ENCODE results near the gene TDRD10. TPM values are rescaled to one million over a fixed set of nuclear protein-coding genes. Genes with fewer than 3 reads are reported as not detected.

Gene TDRD10
- total and polyA plus RNA-seq, 2 experiments from 2014 or later: not detected

GRCh38 chr1:154514066-154514553 lies 12.1 kb downstream of the TDRD10 start:
- peaks cover 33% of the 10 kb centered on the region for H3K27me3 ChIP-seq (replicated peaks; ENCODE audit: insufficient read depth)
- no peak for TF ChIP-seq EZH2 (IDR thresholded peaks at IDR 0.05; ENCODE audit: insufficient read depth, poor library complexity, severe bottlenecking)
- no peak for TF ChIP-seq EZH2phosphoT487 (IDR thresholded peaks at IDR 0.05; ENCODE audit: insufficient read depth, low read depth)
- in situ Hi-C loops (cut with MboI): no loop called here
- no peaks in the 10 kb centered on the region for H3K9me3 ChIP-seq (ENCODE audit: low read depth)
- H3F3A ChIP-seq (ENCODE audit: insufficient read depth): no peaks in the 10 kb centered on the region
- H3K4me3 ChIP-seq: no peak overlapping the region
- H2AFZ ChIP-seq: no peak overlapping the region
- H3K9me2 ChIP-seq (ENCODE audit: insufficient read depth): no peaks in the 10 kb centered on the region
- no peak overlapping the region for H3K9ac ChIP-seq
- H3K4me2 ChIP-seq (ENCODE audit: unreplicated experiment): no peak overlapping the region
- no peak for DNase-seq
- H3K4me1 ChIP-seq (ENCODE audit: insufficient read depth): no peaks in the 10 kb centered on the region
- 73 to 82% methylated on average over 7 of the region's 7 CpGs for WGBS, 2 experiments (ENCODE audit: low coverage in 1 of 2, low lambda C conversion rate in 2 of 2, missing lambda C conversion rate in 2 of 2)
- no peaks in the 10 kb centered on the region for H3K79me2 ChIP-seq (ENCODE audit: insufficient read depth)
- no peaks in the 10 kb centered on the region for H4K20me1 ChIP-seq (ENCODE audit: insufficient read depth)
- H3K27ac ChIP-seq: no peak overlapping the region
- H3K36me3 ChIP-seq (ENCODE audit: low read depth): no peaks in the 10 kb centered on the region

- H3K79me2 ChIP-seq (ENCODE audit: insufficient read depth): no peaks in the 10 kb centered on the region
- no peaks in the 10 kb centered on the region for H3F3A ChIP-seq (ENCODE audit: insufficient read depth)
- no peak for TF ChIP-seq EZH2 (IDR thresholded peaks at IDR 0.05; ENCODE audit: insufficient read depth, poor library complexity, severe bottlenecking)
- no peak for TF ChIP-seq EZH2phosphoT487 (IDR thresholded peaks at IDR 0.05; ENCODE audit: insufficient read depth, low read depth)
- no peak overlapping the region for H3K4me3 ChIP-seq
- H3K4me2 ChIP-seq (ENCODE audit: unreplicated experiment): no peak overlapping the region
- WGBS, 2 experiments (ENCODE audit: low coverage in 1 of 2, low lambda C conversion rate in 2 of 2, missing lambda C conversion rate in 2 of 2): 82 to 89% methylated on average over 11 of the region's 11 CpGs
- H3K36me3 ChIP-seq (ENCODE audit: low read depth): no peaks in the 10 kb centered on the region
- no peaks in the 10 kb centered on the region for H3K9me3 ChIP-seq (ENCODE audit: low read depth)
- no peak overlapping the region for H2AFZ ChIP-seq
- H3K9me2 ChIP-seq (ENCODE audit: insufficient read depth): no peaks in the 10 kb centered on the region
- in situ Hi-C loops (cut with MboI): no loop called here
- H3K27ac ChIP-seq: no peak overlapping the region
- no peaks in the 10 kb centered on the region for H4K20me1 ChIP-seq (ENCODE audit: insufficient read depth)
- H3K27me3 ChIP-seq (replicated peaks; ENCODE audit: insufficient read depth): peaks cover 22% of the 10 kb centered on the region
- no peaks in the 10 kb centered on the region for H3K4me1 ChIP-seq (ENCODE audit: insufficient read depth)
- no peak for DNase-seq
- H3K9ac ChIP-seq: no peak overlapping the region
Measured at GRCh38 chr1:154517661-154518060, 15.6 kb downstream of the TDRD10 start.

- 56% methylated on average over 9 of the region's 9 CpGs for WGBS, 2 experiments (ENCODE audit: low coverage in 1 of 2, low lambda C conversion rate in 2 of 2, missing lambda C conversion rate in 2 of 2)
- Histone ChIP-seq H3K36me3 (ENCODE audit: low read depth) (no peaks in the 10 kb centered on the region), H3K4me1 (ENCODE audit: insufficient read depth) (no peaks in the 10 kb centered on the region), H3K9ac (no peak overlapping the region), H3F3A (ENCODE audit: insufficient read depth) (no peaks in the 10 kb centered on the region), H3K27me3 (replicated peaks; ENCODE audit: insufficient read depth) (peaks cover 9% of the 10 kb centered on the region), H3K4me3 (no peak overlapping the region), H3K79me2 (ENCODE audit: insufficient read depth) (no peaks in the 10 kb centered on the region), H2AFZ (no peak overlapping the region), H3K9me3 (ENCODE audit: low read depth) (no peaks in the 10 kb centered on the region), H3K4me2 (ENCODE audit: unreplicated experiment) (no peak overlapping the region), H3K9me2 (ENCODE audit: insufficient read depth) (no peaks in the 10 kb centered on the region), H4K20me1 (ENCODE audit: insufficient read depth) (no peaks in the 10 kb centered on the region), H3K27ac (no peak overlapping the region)
- DNase-seq: no peak
- TF ChIP-seq EZH2 (IDR thresholded peaks at IDR 0.05; ENCODE audit: insufficient read depth, poor library complexity, severe bottlenecking): no peak
- no peak for TF ChIP-seq EZH2phosphoT487 (IDR thresholded peaks at IDR 0.05; ENCODE audit: insufficient read depth, low read depth)
- in situ Hi-C loops (cut with MboI): no loop called here
Measured at GRCh38 chr1:154519591-154519991, 17.6 kb downstream of the TDRD10 start.

GRCh38 chr1:154520333-154520732 lies 18.3 kb downstream of the TDRD10 start:
- Histone ChIP-seq H3K4me1 (ENCODE audit: insufficient read depth) (no peaks in the 10 kb centered on the region), H4K20me1 (ENCODE audit: insufficient read depth) (no peaks in the 10 kb centered on the region), H3K4me2 (ENCODE audit: unreplicated experiment) (no peak overlapping the region), H3K9me2 (ENCODE audit: insufficient read depth) (no peaks in the 10 kb centered on the region), H3K36me3 (ENCODE audit: low read depth) (no peaks in the 10 kb centered on the region), H3K4me3 (no peak overlapping the region), H3K9ac (no peak overlapping the region), H3K79me2 (ENCODE audit: insufficient read depth) (no peaks in the 10 kb centered on the region), H3K9me3 (ENCODE audit: low read depth) (no peaks in the 10 kb centered on the region), H3K27me3 (replicated peaks; ENCODE audit: insufficient read depth) (peaks cover 9% of the 10 kb centered on the region), H2AFZ (no peak overlapping the region), H3F3A (ENCODE audit: insufficient read depth) (no peaks in the 10 kb centered on the region), H3K27ac (no peak overlapping the region)
- WGBS, 2 experiments (ENCODE audit: low coverage in 1 of 2, low lambda C conversion rate in 2 of 2, missing lambda C conversion rate in 2 of 2): 30 to 31% methylated on average over 3 of the region's 3 CpGs
- DNase-seq: no peak
- TF ChIP-seq EZH2 (IDR thresholded peaks at IDR 0.05; ENCODE audit: insufficient read depth, poor library complexity, severe bottlenecking) (no peak), EZH2phosphoT487 (IDR thresholded peaks at IDR 0.05; ENCODE audit: insufficient read depth, low read depth) (no peak)
- in situ Hi-C loops (cut with MboI): no loop called here

GRCh38 chr1:154521695-154522094 lies 19.7 kb downstream of the TDRD10 start:
- DNase-seq: no peak
- in situ Hi-C loops (cut with MboI): no loop called here

More at GRCh38 chr1:154521695-154522094, 19.7 kb downstream of the TDRD10 start:
- TF ChIP-seq EZH2phosphoT487 (IDR thresholded peaks at IDR 0.05; ENCODE audit: insufficient read depth, low read depth) (no peak), EZH2 (IDR thresholded peaks at IDR 0.05; ENCODE audit: insufficient read depth, poor library complexity, severe bottlenecking) (no peak)
- H3K4me3 ChIP-seq: no peak overlapping the region
- no peaks in the 10 kb centered on the region for H4K20me1 ChIP-seq (ENCODE audit: insufficient read depth)
- 55 to 57% methylated on average over 3 of the region's 3 CpGs for WGBS, 2 experiments (ENCODE audit: low coverage in 1 of 2, low lambda C conversion rate in 2 of 2, missing lambda C conversion rate in 2 of 2)
- no peaks in the 10 kb centered on the region for H3F3A ChIP-seq (ENCODE audit: insufficient read depth)
- peaks cover 9% of the 10 kb centered on the region for H3K27me3 ChIP-seq (replicated peaks; ENCODE audit: insufficient read depth)
- H3K4me1 ChIP-seq (ENCODE audit: insufficient read depth): no peaks in the 10 kb centered on the region
- H3K9me2 ChIP-seq (ENCODE audit: insufficient read depth): no peaks in the 10 kb centered on the region
- no peaks in the 10 kb centered on the region for H3K79me2 ChIP-seq (ENCODE audit: insufficient read depth)
- no peaks in the 10 kb centered on the region for H3K36me3 ChIP-seq (ENCODE audit: low read depth)
- H3K4me2 ChIP-seq (ENCODE audit: unreplicated experiment): no peak overlapping the region
- no peaks in the 10 kb centered on the region for H3K9me3 ChIP-seq (ENCODE audit: low read depth)
- no peak overlapping the region for H2AFZ ChIP-seq
- H3K9ac ChIP-seq: no peak overlapping the region
- no peak overlapping the region for H3K27ac ChIP-seq

All from GM23248 (cell line).